ENCODE results near the gene IFFO2.
"Not testable (repeated sequence)": the region's sequence is repeated elsewhere in the genome, so short reads cannot be mapped to it uniquely, and the experiment has no call there.

IFFO2 gene

GRCh38 chr1:18871401-18872070, 84.9 kb downstream of the IFFO2 start:
- DNase-seq: no peak

- DNase-seq: no peak
Measured at GRCh38 chr1:18870957-18871356, 85.5 kb downstream of the IFFO2 start.

GRCh38 chr1:18870595-18870865, 85.9 kb downstream of the IFFO2 start:
- not testable (repeated sequence) for DNase-seq

GRCh38 chr1:18869847-18870594, 86.5 kb downstream of the IFFO2 start:
- DNase-seq: no peak

GRCh38 chr1:18868801-18869424, 87.6 kb downstream of the IFFO2 start:
- no peak for DNase-seq

- no peak for DNase-seq
Measured at GRCh38 chr1:18868354-18868753, 88.1 kb downstream of the IFFO2 start.

GRCh38 chr1:18866846-18867245, 89.6 kb downstream of the IFFO2 start:
- DNase-seq: no peak

GRCh38 chr1:18866314-18866713, 90.2 kb downstream of the IFFO2 start:
- no peak for DNase-seq

- no peak for DNase-seq
Measured at GRCh38 chr1:18865176-18865575, 91.3 kb downstream of the IFFO2 start.

GRCh38 chr1:18861590-18861989, 94.9 kb downstream of the IFFO2 start:
- no peak for DNase-seq

GRCh38 chr1:18861082-18861481, 95.4 kb downstream of the IFFO2 start:
- no peak for DNase-seq

- DNase-seq: no peak
Measured at GRCh38 chr1:18859560-18859959, 96.9 kb downstream of the IFFO2 start, which contains the start of gene TAS1R2. Gene TAS1R2 (minus strand): TSS chr1:18859660. CDS start chr1:18859660, 0 bp downstream.

- DNase-seq: no peak
Measured at GRCh38 chr1:18858070-18858688, 98.3 kb downstream of the IFFO2 start.

- no peak for DNase-seq
Measured at GRCh38 chr1:18856435-18856834, 100.0 kb downstream of the IFFO2 start.

GRCh38 chr1:18855573-18855972, 100.9 kb downstream of the IFFO2 start:
- DNase-seq: no peak

GRCh38 chr1:18854331-18855025, 102.0 kb downstream of the IFFO2 start:
- no peak for DNase-seq
